HepG2 (cell line): Measurements from ENCODE around the gene ESPN. TPM values are rescaled to one million over a fixed set of nuclear protein-coding genes. Genes with fewer than 3 reads are reported as not detected.

ENCODE experiments used
- CBX2 ChIP-seq, 2 experiments: fragments of 200-600 bp in 1 of 2; sonication (generic); formaldehyde crosslinking in 1 of 2; IDR thresholded peaks; 2 replicates each; pipeline versions ENCODE4 v1.7.0 to v1.8.1; 2018 to 2022; ENCODE audit warnings: low read depth in 2 of 2, low read length in 1 of 2, mild to moderate bottlenecking in 1 of 2, missing genetic modification reagents in 1 of 2
- DPF2 ChIP-seq: sonication (generic); formaldehyde crosslinking; IDR thresholded peaks from 2 replicates; pipeline ENCODE4 v1.4.0; 2020; ENCODE audit warnings: mild to moderate bottlenecking, low read depth, missing genetic modification reagents, borderline replicate concordance
- GTF2F1 ChIP-seq: fragments of 150-350 bp; IDR thresholded peaks from 2 replicates; pipeline ENCODE4 v1.6.1; 2014; ENCODE audit warnings: low read length
- KLF15 ChIP-seq: sonication (generic); formaldehyde crosslinking; IDR thresholded peaks from 2 replicates; pipeline ENCODE4 v1.8.1; 2023; ENCODE audit warnings: borderline replicate concordance, mild to moderate bottlenecking, inconsistent platforms, missing genetic modification reagents, mixed read lengths
- MAZ ChIP-seq, 2 experiments: sonication (generic) in 1 of 2; formaldehyde crosslinking in 1 of 2; IDR thresholded peaks; 2 replicates each; pipeline versions ENCODE4 v1.5.0 to v1.6.1; 2012 to 2020; ENCODE audit warnings: low read depth in 2 of 2, mild to moderate bottlenecking in 2 of 2, borderline replicate concordance in 1 of 2, improper control_type of control experiment in 1 of 2, low read length in 1 of 2, missing genetic modification reagents in 1 of 2, moderate library complexity in 1 of 2
- MYC ChIP-seq: sonication (generic); formaldehyde crosslinking; IDR thresholded peaks from 2 replicates; pipeline ENCODE4 v1.9.0; 2021; ENCODE audit warnings: missing genetic modification reagents, borderline replicate concordance
- NCOA2 ChIP-seq: sonication (generic); formaldehyde crosslinking; IDR thresholded peaks from 2 replicates; pipeline ENCODE4 v1.8.0; 2022; ENCODE audit warnings: inconsistent platforms
- SOX6 ChIP-seq, 2 experiments: fragments of 450-650 bp in 1 of 2; sonication (generic) in 1 of 2; formaldehyde crosslinking in 1 of 2; IDR thresholded peaks; 2 replicates each; pipeline versions ENCODE4 v1.4.0 to v1.6.1; 2017 to 2020; ENCODE audit warnings: antibody characterized with exemption in 1 of 2, mild to moderate bottlenecking in 1 of 2, missing genetic modification reagents in 1 of 2
- SP140L ChIP-seq: sonication (generic); formaldehyde crosslinking; IDR thresholded peaks from 2 replicates; pipeline ENCODE4 v1.4.0; 2020; ENCODE audit warnings: missing genetic modification reagents, borderline replicate concordance
- ZNF672 ChIP-seq: sonication (generic); formaldehyde crosslinking; IDR thresholded peaks from 2 replicates; pipeline ENCODE4 v1.8.1; 2022; ENCODE audit warnings: missing genetic modification reagents
- ZNF761 ChIP-seq: sonication (generic); formaldehyde crosslinking; conservative IDR thresholded peaks from 2 replicates; pipeline ENCODE4 v1.4.0; 2020; ENCODE audit warnings: mild to moderate bottlenecking, missing genetic modification reagents
- polyA plus RNA-seq, 8 experiments: library from polyadenylated mRNA; depleted of rRNA in 3 of 8; stranded (reverse) in 7 of 8; unstranded in 1 of 8; fragments of >200 nt; fragmentation: Illumina TruSeq in 4 of 8; extraction: Trizol in 4 of 8; gene quantifications; 2 replicates each; pipeline versions ENCODE4 v1.2.1 to v1.2.3, GENCODE V29; 2011 to 2016; ENCODE audit warnings: low read depth in 4 of 8, missing spikeins in 1 of 8, mixed read lengths in 1 of 8; ENCODE audit not compliant: insufficient read depth in 1 of 8
- total RNA-seq, 5 experiments: library from RNA; depleted of rRNA; stranded (reverse); fragments of >200 nt; fragmentation: Illumina TruSeq; extraction: Trizol; gene quantifications; 2 replicates each; pipeline ENCODE4 v1.2.3, GENCODE V29; 2016; ENCODE audit warnings: low read depth in 1 of 5
- TF ChIP-seq, protein P1 (sequence below): sonication (generic); formaldehyde crosslinking; IDR thresholded peaks from 2 replicates; pipeline ENCODE4 v1.9.0; 2021; ENCODE audit warnings: mild to moderate bottlenecking, missing genetic modification reagents
- TF ChIP-seq, protein P2 (sequence below): sonication (generic); formaldehyde crosslinking; conservative IDR thresholded peaks from 2 replicates; pipeline ENCODE4 v1.8.1; 2023; ENCODE audit warnings: missing genetic modification reagents
- TF ChIP-seq, protein P3 (sequence below): IDR thresholded peaks from 2 replicates; pipeline ENCODE4 v1.6.1; 2012; ENCODE audit warnings: low read length, improper control_type of control experiment

ESPN gene
- total and polyA plus RNA-seq, 2 of the 13 experiments (the other 11 are each of a cell fraction or from before 2014, with no cell fraction given) = 48.6 to 54.2 TPM

DNA sequence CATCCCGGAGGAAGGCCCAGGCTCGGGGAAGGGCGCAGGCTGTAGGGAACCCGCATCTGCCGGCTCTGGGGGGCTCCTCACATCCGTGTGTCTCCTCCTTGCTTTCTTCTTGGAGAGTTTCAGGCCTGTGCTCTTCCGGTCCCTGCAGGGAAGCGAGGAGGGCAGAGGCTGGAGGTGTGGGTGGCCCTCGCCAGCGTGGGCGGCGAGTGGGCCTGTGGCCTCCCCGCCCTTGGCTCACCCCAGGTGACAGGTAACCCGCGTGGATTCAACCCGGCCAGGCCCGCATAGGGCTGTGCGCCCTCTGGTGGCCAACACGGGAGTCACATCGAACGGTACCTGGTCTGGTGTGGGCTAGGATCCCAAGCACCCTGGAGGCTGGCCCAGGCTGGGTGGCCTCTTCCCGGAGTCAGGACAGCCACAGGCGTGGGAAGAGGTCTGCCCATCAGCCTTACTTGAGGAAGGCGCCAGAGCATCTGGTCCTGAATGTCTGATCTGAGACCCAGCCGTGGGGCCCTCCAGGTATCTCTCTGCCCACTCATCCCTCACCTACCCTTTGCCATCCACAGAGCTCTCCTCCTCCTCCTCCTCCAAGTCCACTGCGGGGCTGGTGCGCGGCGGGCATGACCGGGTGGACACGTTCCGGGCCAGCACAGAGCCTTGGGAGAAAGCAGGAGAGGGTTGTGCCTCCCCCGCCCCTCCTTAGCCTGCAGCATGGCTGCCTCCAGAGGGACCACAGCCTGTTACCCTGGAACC lies 51.0 kb downstream of the ESPN start (continued):
- TF ChIP-seq, protein P1, sequence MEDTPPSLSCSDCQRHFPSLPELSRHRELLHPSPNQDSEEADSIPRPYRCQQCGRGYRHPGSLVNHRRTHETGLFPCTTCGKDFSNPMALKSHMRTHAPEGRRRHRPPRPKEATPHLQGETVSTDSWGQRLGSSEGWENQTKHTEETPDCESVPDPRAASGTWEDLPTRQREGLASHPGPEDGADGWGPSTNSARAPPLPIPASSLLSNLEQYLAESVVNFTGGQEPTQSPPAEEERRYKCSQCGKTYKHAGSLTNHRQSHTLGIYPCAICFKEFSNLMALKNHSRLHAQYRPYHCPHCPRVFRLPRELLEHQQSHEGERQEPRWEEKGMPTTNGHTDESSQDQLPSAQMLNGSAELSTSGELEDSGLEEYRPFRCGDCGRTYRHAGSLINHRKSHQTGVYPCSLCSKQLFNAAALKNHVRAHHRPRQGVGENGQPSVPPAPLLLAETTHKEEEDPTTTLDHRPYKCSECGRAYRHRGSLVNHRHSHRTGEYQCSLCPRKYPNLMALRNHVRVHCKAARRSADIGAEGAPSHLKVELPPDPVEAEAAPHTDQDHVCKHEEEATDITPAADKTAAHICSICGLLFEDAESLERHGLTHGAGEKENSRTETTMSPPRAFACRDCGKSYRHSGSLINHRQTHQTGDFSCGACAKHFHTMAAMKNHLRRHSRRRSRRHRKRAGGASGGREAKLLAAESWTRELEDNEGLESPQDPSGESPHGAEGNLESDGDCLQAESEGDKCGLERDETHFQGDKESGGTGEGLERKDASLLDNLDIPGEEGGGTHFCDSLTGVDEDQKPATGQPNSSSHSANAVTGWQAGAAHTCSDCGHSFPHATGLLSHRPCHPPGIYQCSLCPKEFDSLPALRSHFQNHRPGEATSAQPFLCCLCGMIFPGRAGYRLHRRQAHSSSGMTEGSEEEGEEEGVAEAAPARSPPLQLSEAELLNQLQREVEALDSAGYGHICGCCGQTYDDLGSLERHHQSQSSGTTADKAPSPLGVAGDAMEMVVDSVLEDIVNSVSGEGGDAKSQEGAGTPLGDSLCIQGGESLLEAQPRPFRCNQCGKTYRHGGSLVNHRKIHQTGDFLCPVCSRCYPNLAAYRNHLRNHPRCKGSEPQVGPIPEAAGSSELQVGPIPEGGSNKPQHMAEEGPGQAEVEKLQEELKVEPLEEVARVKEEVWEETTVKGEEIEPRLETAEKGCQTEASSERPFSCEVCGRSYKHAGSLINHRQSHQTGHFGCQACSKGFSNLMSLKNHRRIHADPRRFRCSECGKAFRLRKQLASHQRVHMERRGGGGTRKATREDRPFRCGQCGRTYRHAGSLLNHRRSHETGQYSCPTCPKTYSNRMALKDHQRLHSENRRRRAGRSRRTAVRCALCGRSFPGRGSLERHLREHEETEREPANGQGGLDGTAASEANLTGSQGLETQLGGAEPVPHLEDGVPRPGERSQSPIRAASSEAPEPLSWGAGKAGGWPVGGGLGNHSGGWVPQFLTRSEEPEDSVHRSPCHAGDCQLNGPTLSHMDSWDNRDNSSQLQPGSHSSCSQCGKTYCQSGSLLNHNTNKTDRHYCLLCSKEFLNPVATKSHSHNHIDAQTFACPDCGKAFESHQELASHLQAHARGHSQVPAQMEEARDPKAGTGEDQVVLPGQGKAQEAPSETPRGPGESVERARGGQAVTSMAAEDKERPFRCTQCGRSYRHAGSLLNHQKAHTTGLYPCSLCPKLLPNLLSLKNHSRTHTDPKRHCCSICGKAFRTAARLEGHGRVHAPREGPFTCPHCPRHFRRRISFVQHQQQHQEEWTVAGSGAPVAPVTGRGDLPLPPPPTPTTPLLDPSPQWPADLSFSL (CRISPR knock-in tag) = no peak
- TF ChIP-seq CBX2 (IDR thresholded peaks at IDR 0.05; ENCODE audit: low read depth, low read length) = no peak
- no peak for TF ChIP-seq CBX2 (CRISPR knock-in tag; IDR thresholded peaks at IDR 0.05; ENCODE audit: low read depth)
- no peak for TF ChIP-seq ZNF672 (CRISPR knock-in tag)
- TF ChIP-seq SP140L = no peak
- TF ChIP-seq ZNF761 (CRISPR knock-in tag) = no peak
- 0 out of 2 replicates have a peak, but pooled peaks have one; percentile 45 for TF ChIP-seq MYC (CRISPR knock-in tag)
- no peak for TF ChIP-seq NCOA2 (CRISPR knock-in tag)
- no peak for TF ChIP-seq SOX6 (IDR thresholded peaks at IDR 0.05)
- no peak for TF ChIP-seq SOX6 (CRISPR knock-in tag; IDR thresholded peaks at IDR 0.05)
- TF ChIP-seq, protein P2, sequence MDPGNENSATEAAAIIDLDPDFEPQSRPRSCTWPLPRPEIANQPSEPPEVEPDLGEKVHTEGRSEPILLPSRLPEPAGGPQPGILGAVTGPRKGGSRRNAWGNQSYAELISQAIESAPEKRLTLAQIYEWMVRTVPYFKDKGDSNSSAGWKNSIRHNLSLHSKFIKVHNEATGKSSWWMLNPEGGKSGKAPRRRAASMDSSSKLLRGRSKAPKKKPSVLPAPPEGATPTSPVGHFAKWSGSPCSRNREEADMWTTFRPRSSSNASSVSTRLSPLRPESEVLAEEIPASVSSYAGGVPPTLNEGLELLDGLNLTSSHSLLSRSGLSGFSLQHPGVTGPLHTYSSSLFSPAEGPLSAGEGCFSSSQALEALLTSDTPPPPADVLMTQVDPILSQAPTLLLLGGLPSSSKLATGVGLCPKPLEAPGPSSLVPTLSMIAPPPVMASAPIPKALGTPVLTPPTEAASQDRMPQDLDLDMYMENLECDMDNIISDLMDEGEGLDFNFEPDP = no peak
- TF ChIP-seq GTF2F1 = no peak
- TF ChIP-seq, protein P3, sequence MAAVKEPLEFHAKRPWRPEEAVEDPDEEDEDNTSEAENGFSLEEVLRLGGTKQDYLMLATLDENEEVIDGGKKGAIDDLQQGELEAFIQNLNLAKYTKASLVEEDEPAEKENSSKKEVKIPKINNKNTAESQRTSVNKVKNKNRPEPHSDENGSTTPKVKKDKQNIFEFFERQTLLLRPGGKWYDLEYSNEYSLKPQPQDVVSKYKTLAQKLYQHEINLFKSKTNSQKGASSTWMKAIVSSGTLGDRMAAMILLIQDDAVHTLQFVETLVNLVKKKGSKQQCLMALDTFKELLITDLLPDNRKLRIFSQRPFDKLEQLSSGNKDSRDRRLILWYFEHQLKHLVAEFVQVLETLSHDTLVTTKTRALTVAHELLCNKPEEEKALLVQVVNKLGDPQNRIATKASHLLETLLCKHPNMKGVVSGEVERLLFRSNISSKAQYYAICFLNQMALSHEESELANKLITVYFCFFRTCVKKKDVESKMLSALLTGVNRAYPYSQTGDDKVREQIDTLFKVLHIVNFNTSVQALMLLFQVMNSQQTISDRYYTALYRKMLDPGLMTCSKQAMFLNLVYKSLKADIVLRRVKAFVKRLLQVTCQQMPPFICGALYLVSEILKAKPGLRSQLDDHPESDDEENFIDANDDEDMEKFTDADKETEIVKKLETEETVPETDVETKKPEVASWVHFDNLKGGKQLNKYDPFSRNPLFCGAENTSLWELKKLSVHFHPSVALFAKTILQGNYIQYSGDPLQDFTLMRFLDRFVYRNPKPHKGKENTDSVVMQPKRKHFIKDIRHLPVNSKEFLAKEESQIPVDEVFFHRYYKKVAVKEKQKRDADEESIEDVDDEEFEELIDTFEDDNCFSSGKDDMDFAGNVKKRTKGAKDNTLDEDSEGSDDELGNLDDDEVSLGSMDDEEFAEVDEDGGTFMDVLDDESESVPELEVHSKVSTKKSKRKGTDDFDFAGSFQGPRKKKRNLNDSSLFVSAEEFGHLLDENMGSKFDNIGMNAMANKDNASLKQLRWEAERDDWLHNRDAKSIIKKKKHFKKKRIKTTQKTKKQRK = no peak
- no peak for TF ChIP-seq MAZ (IDR thresholded peaks at IDR 0.05; ENCODE audit: borderline replicate concordance, low read depth, low read length)
- TF ChIP-seq MAZ (CRISPR knock-in tag; IDR thresholded peaks at IDR 0.05; ENCODE audit: low read depth) = no peak
- TF ChIP-seq KLF15 (CRISPR knock-in tag) = no peak
- TF ChIP-seq DPF2 (CRISPR knock-in tag) = no peak
